Neural cell (in vitro differentiated cells): ENCODE data around the gene SMIM9.

ENCODE experiments used
- CTCF ChIP-seq: fragments of 450-650 bp; IDR thresholded peaks from 2 replicates; pipeline ENCODE4 v1.5.1; 2014; ENCODE audit warnings: antibody characterized with exemption, mild to moderate bottlenecking, moderate library complexity; ENCODE audit not compliant: poor library complexity, severe bottlenecking
- EP300 ChIP-seq: fragments of 450-650 bp; conservative IDR thresholded peaks from 2 replicates; pipeline ENCODE4 v1.6.1; 2014; ENCODE audit warnings: antibody characterized with exemption, mild to moderate bottlenecking, moderate library complexity; ENCODE audit not compliant: poor library complexity, severe bottlenecking
- EZH2 ChIP-seq: fragments of 200-600, 300-800 bp; shearing (Covaris generic), sonication (generic); IDR thresholded peaks from 2 replicates; pipeline ENCODE4 v1.6.1; 2014; ENCODE audit warnings: antibody characterized with exemption, low read length, borderline replicate concordance, mild to moderate bottlenecking; ENCODE audit not compliant: insufficient read depth, poor library complexity, severe bottlenecking
- MXI1 ChIP-seq: fragments of 450-650 bp; conservative IDR thresholded peaks from 2 replicates; pipeline ENCODE4 v1.6.1; 2014; ENCODE audit warnings: antibody characterized with exemption, mild to moderate bottlenecking; ENCODE audit not compliant: poor library complexity, severe bottlenecking
- POLR2AphosphoS5 ChIP-seq: IDR thresholded peaks from 2 replicates; pipeline ENCODE4 v1.6.1; 2012
- TAF1 ChIP-seq: IDR thresholded peaks from 2 replicates; pipeline ENCODE4 v1.6.1; 2012; ENCODE audit warnings: low read depth

- TF ChIP-seq CTCF (no peak), TAF1 (no peak), MXI1 (no peak), EZH2 (no peak), POLR2AphosphoS5 (no peak), EP300 (no peak)
These were observed 7.1 kb downstream of the SMIM9 start for GRCh38 chrX:154827194-154828015.
